GM10248 (cell line): ENCODE data around the gene WSCD1.

Source experiments
- CTCF ChIA-PET: fragments of 300-600 bp; sonication (Branson Sonifier 250); formaldehyde crosslinking; extraction: SDS; loops from one replicate; lab custom pipeline; 2021; ENCODE audit warnings: antibody characterized with exemption; lab: Yijun Ruan, JAX
- POLR2A ChIA-PET: fragments of 350-650 bp; sonication (Branson Sonifier 250); formaldehyde crosslinking; extraction: SDS; loops from one replicate; lab custom pipeline; 2020; ENCODE audit warnings: antibody characterized with exemption; lab: Yijun Ruan, JAX
- DNase-seq: peaks from one replicate; pipeline ENCODE4 v3.0.0; 2012; ENCODE audit errors: extremely low spot score
- TF ChIP-seq, protein P1 (sequence below): IDR thresholded peaks from 2 replicates; pipeline ENCODE4 v1.5.1; 2012; ENCODE audit warnings: mild to moderate bottlenecking, low read depth; ENCODE audit errors: extremely low read depth, missing control alignments, control extremely low read depth

Gene WSCD1

GRCh38 chr17:6157716-6158115, 87.5 kb downstream of the WSCD1 start:
- ChIA-PET CTCF (no interaction called here), POLR2A (no interaction called here)
- TF ChIP-seq, protein P1, sequence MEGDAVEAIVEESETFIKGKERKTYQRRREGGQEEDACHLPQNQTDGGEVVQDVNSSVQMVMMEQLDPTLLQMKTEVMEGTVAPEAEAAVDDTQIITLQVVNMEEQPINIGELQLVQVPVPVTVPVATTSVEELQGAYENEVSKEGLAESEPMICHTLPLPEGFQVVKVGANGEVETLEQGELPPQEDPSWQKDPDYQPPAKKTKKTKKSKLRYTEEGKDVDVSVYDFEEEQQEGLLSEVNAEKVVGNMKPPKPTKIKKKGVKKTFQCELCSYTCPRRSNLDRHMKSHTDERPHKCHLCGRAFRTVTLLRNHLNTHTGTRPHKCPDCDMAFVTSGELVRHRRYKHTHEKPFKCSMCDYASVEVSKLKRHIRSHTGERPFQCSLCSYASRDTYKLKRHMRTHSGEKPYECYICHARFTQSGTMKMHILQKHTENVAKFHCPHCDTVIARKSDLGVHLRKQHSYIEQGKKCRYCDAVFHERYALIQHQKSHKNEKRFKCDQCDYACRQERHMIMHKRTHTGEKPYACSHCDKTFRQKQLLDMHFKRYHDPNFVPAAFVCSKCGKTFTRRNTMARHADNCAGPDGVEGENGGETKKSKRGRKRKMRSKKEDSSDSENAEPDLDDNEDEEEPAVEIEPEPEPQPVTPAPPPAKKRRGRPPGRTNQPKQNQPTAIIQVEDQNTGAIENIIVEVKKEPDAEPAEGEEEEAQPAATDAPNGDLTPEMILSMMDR, result no peak
- DNase-seq, result no peak

DNA sequence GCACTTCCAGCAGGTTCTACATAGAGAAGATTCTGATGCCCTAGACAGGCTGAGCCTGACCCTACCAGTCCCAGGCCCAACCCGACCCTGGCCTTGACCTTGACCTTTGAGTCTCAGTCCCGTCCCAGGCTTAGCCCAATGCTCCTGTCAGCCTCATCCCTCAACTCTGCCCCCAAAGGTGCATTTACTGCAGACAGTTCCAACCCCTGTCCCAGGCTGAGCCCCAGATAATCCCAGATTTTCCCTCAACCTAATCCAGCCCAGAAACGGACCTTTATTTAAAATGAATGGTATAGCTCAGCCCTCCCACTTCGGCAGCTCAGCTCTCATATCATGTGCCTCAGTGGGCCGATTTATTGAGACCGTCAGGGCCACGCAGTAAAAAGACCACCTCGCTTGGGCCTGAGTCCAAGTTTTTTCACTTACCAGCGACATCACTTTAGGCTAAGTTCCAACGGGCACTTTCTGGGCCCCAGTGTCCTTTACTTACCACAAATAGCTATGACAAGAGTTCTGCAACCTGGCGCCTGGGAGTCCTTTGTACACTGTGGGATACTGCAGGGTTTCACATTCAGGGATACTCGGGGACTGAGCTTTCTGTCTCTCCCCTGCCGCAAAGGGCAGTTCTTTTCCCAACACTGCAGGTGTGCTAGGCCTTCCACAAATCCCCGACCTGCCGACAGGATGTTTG, 89.5 kb downstream of the WSCD1 start:
- TF ChIP-seq, protein P1, result no peak
- CTCF ChIA-PET, result no interaction called here
- POLR2A ChIA-PET, result no interaction called here
- DNase-seq, result no peak

GRCh38 chr17:6160232-6160555, 90.0 kb downstream of the WSCD1 start:
- DNase-seq, result no peak
- TF ChIP-seq, protein P1, result no peak
- POLR2A ChIA-PET, result no interaction called here
- CTCF ChIA-PET, result no interaction called here

DNA sequence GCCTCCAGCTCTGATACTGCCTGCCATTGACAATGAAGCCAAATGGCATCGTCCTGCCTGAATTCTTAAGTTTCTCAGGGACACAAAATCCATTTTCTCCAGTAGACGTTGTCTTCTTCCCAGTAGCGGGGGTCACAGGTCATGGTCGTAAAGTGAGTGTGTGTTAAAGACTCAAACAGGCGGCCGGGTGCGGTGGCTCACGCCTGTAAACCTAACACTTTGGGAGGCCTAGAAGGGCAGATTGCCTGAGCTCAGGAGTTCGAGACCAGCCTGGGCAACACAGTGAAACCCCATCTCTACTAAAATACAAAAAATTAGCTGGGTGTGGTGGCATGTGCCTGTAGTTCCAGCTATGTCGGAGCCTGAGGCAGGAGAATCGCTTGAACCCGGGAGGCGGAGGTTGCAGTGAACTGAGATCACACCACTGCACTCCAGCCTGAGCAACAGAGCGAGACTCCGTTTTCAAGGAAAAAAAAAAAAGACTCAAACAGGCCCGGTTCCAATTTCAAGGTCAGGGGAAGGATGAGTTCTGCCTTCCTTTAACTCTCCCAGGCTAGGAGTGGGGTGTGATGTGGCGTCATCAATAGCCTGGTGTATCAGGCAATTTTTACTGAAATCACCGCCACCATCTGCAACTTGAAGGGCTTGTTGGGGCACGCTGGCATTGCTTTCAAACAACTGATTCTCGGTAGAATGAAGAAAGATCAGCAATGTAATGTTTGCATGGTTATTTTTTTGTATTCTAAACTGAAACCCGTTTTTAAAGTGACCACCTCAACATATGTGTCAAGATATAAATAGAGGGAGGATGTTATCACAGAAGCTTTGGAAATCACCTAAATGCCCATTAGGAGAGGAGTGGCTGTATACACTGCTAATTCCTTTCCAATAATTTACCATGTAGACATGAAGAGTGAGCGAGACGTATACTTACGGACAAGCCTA, 91.0 kb downstream of the WSCD1 start:
- TF ChIP-seq, protein P1, result no peak
- no peak for DNase-seq
- ChIA-PET CTCF (no interaction called here), POLR2A (no interaction called here)

DNA sequence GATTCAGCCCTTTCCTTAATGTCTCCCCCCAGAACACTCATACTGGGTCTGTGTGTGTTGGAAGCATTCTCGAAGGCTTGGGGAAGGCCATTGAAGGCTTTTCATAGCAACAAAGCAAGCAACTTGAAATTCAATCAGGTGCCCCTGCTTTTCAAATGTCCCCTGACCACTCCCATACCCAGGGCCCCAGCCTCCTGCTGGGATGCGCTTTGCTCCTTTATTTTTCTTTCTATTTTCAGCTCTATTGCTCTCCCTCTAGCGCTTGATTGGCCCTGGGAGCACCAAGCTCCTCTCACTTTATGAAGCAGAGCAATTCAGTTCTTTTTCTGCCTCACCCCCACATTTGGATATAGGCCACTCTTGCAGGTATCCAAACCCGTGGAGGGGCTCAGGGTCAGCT, 92.0 kb downstream of the WSCD1 start:
- ChIA-PET CTCF (no interaction called here), POLR2A (no interaction called here)
- TF ChIP-seq, protein P1, result no peak
- DNase-seq, result no peak

GRCh38 chr17:6162892-6163291, 92.7 kb downstream of the WSCD1 start:
- POLR2A ChIA-PET, result no interaction called here
- TF ChIP-seq, protein P1, result no peak
- no peak for DNase-seq

More at GRCh38 chr17:6162892-6163291, 92.7 kb downstream of the WSCD1 start:
- CTCF ChIA-PET, result no interaction called here
